GM15510 (cell line): ENCODE results near the gene NR1I2.

Experiments used
- POLR2A ChIP-seq: IDR thresholded peaks from 3 replicates; pipeline ENCODE4 v1.6.1; 2011; ENCODE audit warnings: borderline replicate concordance; ENCODE audit not compliant: insufficient read length; ENCODE audit errors: extremely low read depth

NR1I2 gene

DNA sequence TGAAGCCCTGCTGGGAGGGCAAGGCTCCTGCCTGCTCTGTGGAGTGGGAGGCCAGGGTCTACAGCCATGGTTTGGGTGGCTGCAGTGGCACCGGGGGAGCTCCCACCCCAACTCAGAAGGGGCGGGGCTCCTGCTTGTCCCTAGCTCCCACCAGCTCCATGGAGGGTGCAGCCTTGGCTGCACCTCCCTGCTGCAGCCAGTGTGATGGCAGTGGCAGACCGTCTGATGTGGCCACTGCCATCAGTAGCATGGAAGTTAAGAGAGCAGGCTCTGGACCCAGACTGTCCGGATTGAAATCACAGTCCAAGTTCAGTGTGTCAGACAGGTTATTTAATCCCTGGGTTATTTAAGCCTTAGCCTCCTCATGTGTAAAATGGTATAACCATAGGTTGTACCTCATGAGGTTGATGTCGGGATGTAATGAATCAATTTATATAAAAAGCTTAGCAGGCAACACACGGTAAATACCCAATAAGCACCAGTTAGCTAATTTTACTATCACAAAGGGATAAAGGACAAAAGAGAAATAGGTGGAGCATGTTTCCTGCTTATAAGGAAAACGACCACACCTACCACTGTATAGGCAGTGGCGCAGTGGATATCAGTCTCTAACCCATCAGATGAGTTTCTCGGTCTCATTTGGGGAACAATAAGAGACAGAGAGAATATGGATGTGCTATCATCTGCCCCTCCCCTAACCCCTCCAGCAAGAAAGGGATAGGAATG lies 13.1 kb upstream of the NR1I2 start:
- no peak for TF ChIP-seq POLR2A

- TF ChIP-seq POLR2A, result no peak
Measured at GRCh38 chr3:119769394-119770149, 12.3 kb upstream of the NR1I2 start.

DNA sequence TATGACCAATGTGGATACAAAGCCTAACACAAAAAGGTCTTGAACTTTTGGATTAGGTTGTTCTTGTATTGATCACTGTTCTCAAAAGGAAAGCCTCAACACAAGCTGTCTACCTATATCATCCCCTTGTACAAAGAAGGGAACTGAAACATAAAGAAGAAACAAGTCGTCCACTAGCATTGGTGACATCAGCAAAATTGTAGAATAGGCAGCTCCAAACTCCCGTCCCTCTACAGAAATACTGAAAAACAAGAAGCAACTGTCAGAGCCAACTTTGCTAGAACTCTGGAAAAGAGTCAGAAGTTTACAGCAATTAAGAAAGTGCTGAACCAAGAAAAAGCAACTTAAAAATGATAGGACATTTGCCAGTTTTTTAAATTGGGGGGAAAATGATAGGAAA lies 7.5 kb upstream of the NR1I2 start:
- TF ChIP-seq POLR2A, result no peak

- TF ChIP-seq POLR2A, result no peak
Measured at GRCh38 chr3:119776304-119776703, 5.6 kb upstream of the NR1I2 start.

DNA sequence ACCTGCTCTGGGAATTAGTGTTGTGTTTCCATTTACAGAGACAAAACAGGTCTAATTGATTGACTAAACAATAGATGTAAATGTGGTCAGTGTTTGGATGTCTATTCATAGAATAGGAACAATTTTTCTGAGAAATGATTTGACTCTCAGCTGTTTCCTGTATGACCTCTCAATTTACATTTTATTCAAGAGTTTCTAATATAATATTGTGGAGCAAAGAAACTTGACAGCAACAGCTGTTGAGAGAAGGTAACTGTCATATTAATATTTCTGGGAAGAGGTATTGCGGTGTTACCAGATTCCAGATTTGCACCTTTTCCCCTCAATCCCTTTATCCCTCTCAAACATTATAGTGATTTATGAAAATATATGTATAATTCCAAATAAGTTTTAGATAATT lies 3.7 kb upstream of the NR1I2 start:
- no peak for TF ChIP-seq POLR2A

GRCh38 chr3:119778811-119779210 lies 3.1 kb upstream of the NR1I2 start:
- no peak for TF ChIP-seq POLR2A

GRCh38 chr3:119779731-119780383 lies 2.0 kb upstream of the NR1I2 start:
- no peak for TF ChIP-seq POLR2A

DNA sequence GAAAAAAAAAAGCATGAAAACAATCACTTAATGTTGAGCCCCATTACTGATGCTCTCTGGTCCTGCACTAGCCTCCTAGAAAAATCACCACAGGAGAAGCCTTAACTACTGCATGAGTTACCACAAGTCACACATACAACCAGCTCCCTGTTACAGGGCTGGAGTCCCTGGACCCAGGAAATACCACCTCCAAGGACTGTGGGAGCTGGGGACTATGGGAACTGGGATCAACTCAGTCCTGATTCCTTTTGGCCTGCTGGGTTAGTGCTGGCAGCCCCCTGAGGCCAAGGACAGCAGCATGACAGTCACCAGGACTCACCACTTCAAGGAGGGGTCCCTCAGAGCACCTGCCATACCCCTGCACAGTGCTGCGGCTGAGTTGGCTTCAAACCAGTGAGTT lies 559 bp downstream of the NR1I2 start:
- no peak for TF ChIP-seq POLR2A

- no peak for TF ChIP-seq POLR2A
Measured at GRCh38 chr3:119783255-119783654, 1.4 kb downstream of the NR1I2 start.

GRCh38 chr3:119783883-119784282 lies 2.0 kb downstream of the NR1I2 start:
- no peak for TF ChIP-seq POLR2A

DNA sequence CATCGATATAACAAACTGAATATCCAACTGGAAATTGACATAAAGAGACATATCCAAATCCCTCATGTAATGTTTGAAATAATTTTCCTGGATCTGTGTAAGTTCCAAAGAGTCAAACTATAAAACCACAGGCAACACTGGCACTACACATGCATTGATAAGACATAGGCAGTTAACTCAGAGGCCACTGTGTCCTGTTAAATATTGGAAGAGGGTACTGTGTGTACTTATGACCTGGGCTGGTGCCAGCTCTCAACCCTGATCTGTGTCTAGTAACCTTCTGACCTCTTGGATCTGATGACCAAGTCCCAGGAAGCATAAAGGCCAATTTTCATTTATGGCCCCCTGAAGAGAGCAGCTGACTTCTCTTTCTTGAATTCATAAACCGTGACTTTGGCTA lies 4.5 kb downstream of the NR1I2 start:
- TF ChIP-seq POLR2A, result no peak

- no peak for TF ChIP-seq POLR2A
Measured at GRCh38 chr3:119790369-119790768, 8.5 kb downstream of the NR1I2 start.

- no peak for TF ChIP-seq POLR2A
Measured at GRCh38 chr3:119792270-119792669, 10.4 kb downstream of the NR1I2 start.

DNA sequence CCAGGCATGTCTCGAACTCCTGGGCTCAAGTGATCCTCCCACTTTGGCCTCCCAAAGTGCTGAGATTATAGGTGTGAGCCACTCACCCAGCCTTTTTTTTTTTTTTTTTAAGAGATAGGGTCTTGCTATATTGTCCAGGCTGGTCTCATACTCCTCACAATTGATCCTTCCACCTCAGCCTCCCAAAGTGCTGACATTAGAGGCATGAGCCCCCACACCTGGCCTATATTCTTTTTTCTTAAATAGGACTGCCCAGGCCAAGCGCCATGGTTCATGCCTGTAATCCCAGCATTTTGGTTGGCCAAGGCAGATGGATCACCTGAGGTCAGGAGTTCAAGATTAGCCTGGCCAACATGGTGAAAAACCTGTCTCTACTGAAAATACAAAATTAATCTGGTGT lies 12.5 kb downstream of the NR1I2 start:
- TF ChIP-seq POLR2A, result no peak

DNA sequence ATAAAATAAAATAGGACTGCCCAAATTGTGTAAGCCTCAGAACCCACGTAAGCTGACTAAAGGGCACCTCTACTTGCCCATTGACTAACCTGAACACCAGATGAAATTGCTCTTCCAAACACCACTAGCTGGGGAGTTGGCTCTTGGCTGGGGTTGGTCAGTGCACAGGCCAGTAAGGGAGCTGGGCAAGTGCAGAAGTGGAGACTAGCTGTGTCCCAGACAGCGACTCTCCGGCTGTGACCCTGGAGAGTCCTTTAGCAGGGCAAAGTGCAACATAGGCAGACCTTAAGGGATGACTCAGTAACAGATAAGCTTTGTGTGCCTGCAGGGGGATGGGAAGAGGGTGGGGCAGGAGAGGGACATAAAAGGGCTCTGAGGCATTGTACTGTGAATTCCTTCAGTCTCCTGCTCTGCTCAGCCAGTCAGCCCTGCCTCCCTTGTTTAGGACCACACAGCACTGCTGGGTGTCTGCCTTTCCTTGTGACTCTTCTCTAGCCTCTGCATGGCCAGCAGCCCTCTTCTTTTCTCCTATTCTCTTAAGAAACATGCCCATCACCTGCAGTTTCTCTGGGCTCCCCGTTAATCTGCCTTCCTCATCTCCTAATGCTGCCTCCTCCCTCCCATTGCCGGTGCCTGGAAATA lies 13.2 kb downstream of the NR1I2 start:
- TF ChIP-seq POLR2A, result no peak
